HEK293 (cell line): ENCODE measurements around the gene MALRD1.

ENCODE experiments used
- ATF2 ChIP-seq: fragments of 450-650 bp; formaldehyde crosslinking; IDR thresholded peaks from 2 replicates; pipeline ENCODE4 v1.5.1; 2016; ENCODE audit warnings: missing biosample characterization, missing genetic modification characterization, low read depth
- CTCF ChIP-seq: fragments of 450-650 bp; formaldehyde crosslinking; IDR thresholded peaks from 2 replicates; pipeline ENCODE4 v1.5.1; 2016; ENCODE audit warnings: missing biosample characterization, missing genetic modification characterization
- KLF8 ChIP-seq: fragments of 450-650 bp; formaldehyde crosslinking; IDR thresholded peaks from 2 replicates; pipeline ENCODE4 v1.5.1; 2016; ENCODE audit warnings: missing biosample characterization, missing genetic modification characterization
- YY1 ChIP-seq: fragments of 450-650 bp; formaldehyde crosslinking; IDR thresholded peaks from 2 replicates; pipeline ENCODE4 v1.5.1; 2018; ENCODE audit warnings: missing biosample characterization, missing genetic modification characterization
- ZBTB7A ChIP-seq: fragments of 450-650 bp; formaldehyde crosslinking; IDR thresholded peaks from 2 replicates; pipeline ENCODE4 v1.5.1; 2016; ENCODE audit warnings: low read depth, missing biosample characterization, missing genetic modification characterization
- ZFP37 ChIP-seq: fragments of 450-650 bp; formaldehyde crosslinking; IDR thresholded peaks from 2 replicates; pipeline ENCODE4 v1.5.1; 2016; ENCODE audit warnings: missing biosample characterization, missing genetic modification characterization
- ZNF138 ChIP-seq: fragments of 450-650 bp; formaldehyde crosslinking; IDR thresholded peaks from 2 replicates; pipeline ENCODE4 v1.5.1; 2016; ENCODE audit warnings: missing biosample characterization, missing genetic modification characterization, borderline replicate concordance
- ZNF19 ChIP-seq: fragments of 450-650 bp; formaldehyde crosslinking; IDR thresholded peaks from 2 replicates; pipeline ENCODE4; 2016; ENCODE audit warnings: missing biosample characterization, missing genetic modification characterization, low read depth
- ZNF280D ChIP-seq: fragments of 450-650 bp; formaldehyde crosslinking; IDR thresholded peaks from 2 replicates; pipeline ENCODE4 v1.5.1; 2016; ENCODE audit warnings: missing biosample characterization, missing genetic modification characterization
- ZNF394 ChIP-seq: fragments of 450-650 bp; formaldehyde crosslinking; IDR thresholded peaks from 2 replicates; pipeline ENCODE4 v1.5.1; 2016; ENCODE audit warnings: missing biosample characterization, missing genetic modification characterization, mild to moderate bottlenecking, moderate library complexity, borderline replicate concordance
- ZNF510 ChIP-seq: fragments of 450-650 bp; formaldehyde crosslinking; IDR thresholded peaks from 2 replicates; pipeline ENCODE4 v1.5.1; 2018; ENCODE audit warnings: mild to moderate bottlenecking, missing genetic modification characterization, missing biosample characterization; ENCODE audit not compliant: insufficient replicate concordance
- ZNF558 ChIP-seq: fragments of 450-650 bp; formaldehyde crosslinking; IDR thresholded peaks from 2 replicates; pipeline ENCODE4 v1.5.1; 2016; ENCODE audit warnings: missing biosample characterization, missing genetic modification characterization
- ZNF76 ChIP-seq: fragments of 450-650 bp; formaldehyde crosslinking; IDR thresholded peaks from 2 replicates; pipeline ENCODE4; 2016; ENCODE audit warnings: low read depth, missing biosample characterization, missing genetic modification characterization, borderline replicate concordance
- ZNF785 ChIP-seq: fragments of 450-650 bp; formaldehyde crosslinking; IDR thresholded peaks from 2 replicates; pipeline ENCODE4 v1.5.1; 2016; ENCODE audit warnings: missing biosample characterization, missing genetic modification characterization

GRCh38 chr10:19570991-19571390, 522.4 kb downstream of the MALRD1 start:
- TF ChIP-seq CTCF (tag by site-specific recombination) = no peak
- TF ChIP-seq ZNF510 (tag by site-specific recombination) = no peak
- no peak for TF ChIP-seq ATF2
- no peak for TF ChIP-seq ZNF76 (tag by site-specific recombination)
- no peak for TF ChIP-seq ZNF558
- no peak for TF ChIP-seq ZBTB7A
- no peak for TF ChIP-seq ZNF785 (tag by site-specific recombination)
- TF ChIP-seq ZNF138 (tag by site-specific recombination) = no peak
- TF ChIP-seq ZNF394 (tag by site-specific recombination) = no peak
- TF ChIP-seq KLF8 (tag by site-specific recombination) = no peak
- TF ChIP-seq ZNF280D (tag by site-specific recombination) = no peak
- TF ChIP-seq YY1 = no peak
- TF ChIP-seq ZNF19 (tag by site-specific recombination) = no peak
- no peak for TF ChIP-seq ZFP37 (tag by site-specific recombination)
